Stomach smooth muscle (tissue), 2 donors: Measurements from ENCODE around the gene MDFI.

ENCODE experiments used
- H3K27ac ChIP-seq: one replicate; pipeline ENCODE4 v1.7.0; 2013; ENCODE audit warnings: mild to moderate bottlenecking, low read length, inconsistent platforms
- H3K27me3 ChIP-seq, 2 donors: one replicate each; pipeline ENCODE4 v1.7.0; 2013; ENCODE audit warnings: low read length in 2 of 2; ENCODE audit not compliant: insufficient read depth in 2 of 2, control insufficient read depth in 1 of 2
- H3K36me3 ChIP-seq, 2 donors: one replicate each; pipeline ENCODE4 v1.7.0; 2013; ENCODE audit warnings: low read length in 2 of 2; ENCODE audit not compliant: control insufficient read depth in 2 of 2, insufficient read depth in 2 of 2
- H3K4me1 ChIP-seq: one replicate; pipeline ENCODE4 v1.7.0; 2013; ENCODE audit warnings: low read length; ENCODE audit not compliant: control insufficient read depth, insufficient read depth
- H3K4me3 ChIP-seq, 2 donors: one replicate each; pipeline ENCODE4 v1.7.0; 2013; ENCODE audit warnings: low read length in 2 of 2
- H3K9ac ChIP-seq, 2 donors: one replicate each; pipeline ENCODE4 v1.7.0; 2013; ENCODE audit warnings: low read length in 2 of 2, mild to moderate bottlenecking in 1 of 2
- H3K9me3 ChIP-seq, 2 donors: one replicate each; pipeline ENCODE4 v1.7.0; 2013; ENCODE audit warnings: low read length in 2 of 2; ENCODE audit not compliant: control insufficient read depth in 2 of 2
- donor health status: healthy.
- donor health status: Pancreatic carcinoma.

MDFI gene

DNA sequence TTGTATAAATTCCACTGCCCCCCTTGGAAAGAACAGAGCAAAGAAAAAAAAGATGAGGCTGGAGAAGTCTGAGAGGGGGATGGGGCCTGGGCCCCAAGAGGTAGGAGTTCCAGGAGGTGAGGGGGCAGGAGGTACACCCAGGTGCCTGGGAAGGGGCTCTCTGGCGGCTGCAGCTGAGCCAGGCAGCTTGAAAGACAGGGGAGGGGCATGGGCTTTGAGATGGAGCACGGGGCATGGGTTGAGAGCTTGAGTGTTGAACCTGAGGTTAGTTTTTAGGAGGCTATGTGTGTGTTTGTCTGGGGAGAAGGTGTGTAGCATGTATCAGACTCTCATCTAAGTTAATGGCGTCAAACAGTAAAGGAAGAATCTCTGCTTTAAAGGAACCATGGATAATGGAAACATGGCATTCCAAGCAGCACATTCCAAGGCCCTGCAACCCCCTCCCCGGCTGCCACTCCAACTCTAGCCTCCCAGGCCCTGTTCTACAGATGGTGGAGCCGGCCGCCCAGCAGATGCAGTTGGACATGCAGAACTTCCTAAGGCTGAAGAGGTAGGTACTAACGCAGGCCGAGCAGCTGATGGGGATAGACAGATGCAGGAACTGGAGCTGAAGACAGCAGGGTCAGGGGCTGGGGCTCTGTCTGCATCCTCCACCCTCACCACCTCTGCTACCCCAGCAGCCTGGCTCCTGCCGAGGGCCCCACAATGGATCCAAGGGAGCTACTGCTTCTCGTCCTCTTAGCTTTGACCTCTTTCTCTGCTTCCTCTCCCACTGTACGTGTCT is 42.1 kb downstream of the MDFI start:
- no peak overlapping the region for H3K4me3 ChIP-seq
- H3K27me3 ChIP-seq, result no peaks in the 10 kb centered on the region
- H3K27ac ChIP-seq, result no peak overlapping the region
- peaks cover 20% of the 10 kb centered on the region for H3K4me1 ChIP-seq
- no peak overlapping the region for H3K9ac ChIP-seq
- no peaks in the 10 kb centered on the region for H3K9me3 ChIP-seq
- peaks cover 4 to 8% of the 10 kb centered on the region in 2 donors for H3K36me3 ChIP-seq

DNA sequence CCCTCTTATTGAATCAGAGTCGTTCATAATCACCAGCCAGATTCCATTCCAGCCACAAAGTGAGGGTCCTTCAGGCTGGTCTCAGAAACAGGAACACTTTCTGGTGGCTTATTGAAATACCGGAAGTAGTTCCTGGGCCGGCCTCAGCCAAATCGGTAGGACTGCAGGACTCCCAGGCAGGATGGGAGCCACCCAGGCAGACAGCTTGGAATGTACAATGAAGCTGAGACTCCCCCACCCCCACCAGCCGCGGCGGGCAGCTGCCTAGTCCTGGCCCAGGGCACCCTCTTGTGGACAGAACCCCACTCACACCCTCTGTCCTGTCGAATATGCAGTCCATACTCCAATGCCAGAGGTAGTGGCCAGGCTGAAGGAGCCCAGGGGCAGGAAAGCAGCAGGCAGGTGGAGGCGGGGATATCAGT is 43.8 kb downstream of the MDFI start:
- Histone ChIP-seq H3K27ac (no peak overlapping the region), H3K36me3 (peaks cover 15 to 21% of the 10 kb centered on the region in 2 donors), H3K4me1 (peaks cover 20% of the 10 kb centered on the region), H3K9me3 (no peaks in the 10 kb centered on the region), H3K9ac (no peak overlapping the region), H3K4me3 (no peak overlapping the region), H3K27me3 (no peaks in the 10 kb centered on the region)

DNA sequence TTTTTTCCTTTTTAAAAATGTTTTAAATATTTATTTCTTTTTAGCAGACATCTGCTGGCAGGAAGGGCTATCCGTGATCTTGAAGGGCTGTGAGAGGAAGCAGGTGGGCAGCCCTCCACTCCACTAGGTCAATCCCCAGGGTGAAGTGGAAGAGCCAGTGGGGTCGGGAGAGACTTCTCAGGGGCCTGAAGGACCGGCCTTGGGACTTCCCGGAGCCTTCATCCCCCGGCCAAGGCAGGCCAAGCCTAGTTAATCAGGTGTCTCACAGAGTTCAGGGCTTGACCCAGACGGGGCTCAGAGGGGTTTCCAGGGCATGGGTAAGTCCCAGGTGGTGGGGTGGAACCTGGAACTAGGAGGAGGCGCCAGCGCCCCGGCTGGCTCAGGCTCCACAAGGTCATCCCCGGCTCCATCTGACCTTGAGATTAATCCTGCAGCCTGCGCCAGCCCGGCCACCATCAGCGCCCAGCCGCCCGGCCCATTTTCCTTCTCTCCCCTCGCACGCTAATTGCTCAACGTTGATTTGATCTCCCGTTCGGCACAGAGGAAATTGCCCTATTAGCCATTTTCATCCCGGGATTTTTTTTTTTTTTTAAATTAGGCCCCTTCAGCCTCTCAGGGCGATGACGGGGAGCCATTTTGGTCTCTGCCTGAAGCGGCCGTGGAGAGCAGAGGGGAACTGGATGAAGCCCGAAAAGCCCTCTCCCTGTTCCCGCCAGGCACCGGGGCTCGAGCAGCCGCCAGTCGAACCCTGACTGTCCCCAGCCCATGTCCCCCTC is 44.4 kb downstream of the MDFI start:
- peak overlapping the region; percentile 62 to 68 for H3K9ac ChIP-seq
- H3K27me3 ChIP-seq, result no peaks in the 10 kb centered on the region
- peaks cover 20% of the 10 kb centered on the region for H3K4me1 ChIP-seq
- H3K27ac ChIP-seq, result peak overlapping the region; percentile 24
- no peaks in the 10 kb centered on the region for H3K9me3 ChIP-seq
- peaks cover 17 to 27% of the 10 kb centered on the region in 2 donors for H3K36me3 ChIP-seq
- H3K4me3 ChIP-seq, result peak overlapping the region; percentile 56 to 69

DNA sequence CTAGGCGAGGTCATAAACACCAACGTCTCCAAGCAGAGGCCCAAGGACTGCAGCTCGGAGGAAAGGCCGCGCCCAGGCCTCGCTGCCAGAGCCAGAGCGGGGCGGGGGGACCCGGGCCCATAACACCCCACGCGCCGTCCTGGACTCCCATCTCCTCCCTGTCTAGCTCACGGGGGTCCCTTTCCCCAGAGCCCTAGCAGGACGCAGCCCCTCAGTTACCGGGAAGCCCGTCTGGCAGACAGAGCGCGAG is 44.9 kb downstream of the MDFI start:
- peak overlapping the region; percentile 62 to 68 for H3K9ac ChIP-seq
- peak overlapping the region; percentile 56 to 69 for H3K4me3 ChIP-seq
- H3K4me1 ChIP-seq, result peaks cover 20% of the 10 kb centered on the region
- H3K27me3 ChIP-seq, result no peaks in the 10 kb centered on the region
- H3K27ac ChIP-seq, result peak overlapping the region; percentile 24
- H3K9me3 ChIP-seq, result no peaks in the 10 kb centered on the region
- H3K36me3 ChIP-seq, result peaks cover 17 to 32% of the 10 kb centered on the region in 2 donors

DNA sequence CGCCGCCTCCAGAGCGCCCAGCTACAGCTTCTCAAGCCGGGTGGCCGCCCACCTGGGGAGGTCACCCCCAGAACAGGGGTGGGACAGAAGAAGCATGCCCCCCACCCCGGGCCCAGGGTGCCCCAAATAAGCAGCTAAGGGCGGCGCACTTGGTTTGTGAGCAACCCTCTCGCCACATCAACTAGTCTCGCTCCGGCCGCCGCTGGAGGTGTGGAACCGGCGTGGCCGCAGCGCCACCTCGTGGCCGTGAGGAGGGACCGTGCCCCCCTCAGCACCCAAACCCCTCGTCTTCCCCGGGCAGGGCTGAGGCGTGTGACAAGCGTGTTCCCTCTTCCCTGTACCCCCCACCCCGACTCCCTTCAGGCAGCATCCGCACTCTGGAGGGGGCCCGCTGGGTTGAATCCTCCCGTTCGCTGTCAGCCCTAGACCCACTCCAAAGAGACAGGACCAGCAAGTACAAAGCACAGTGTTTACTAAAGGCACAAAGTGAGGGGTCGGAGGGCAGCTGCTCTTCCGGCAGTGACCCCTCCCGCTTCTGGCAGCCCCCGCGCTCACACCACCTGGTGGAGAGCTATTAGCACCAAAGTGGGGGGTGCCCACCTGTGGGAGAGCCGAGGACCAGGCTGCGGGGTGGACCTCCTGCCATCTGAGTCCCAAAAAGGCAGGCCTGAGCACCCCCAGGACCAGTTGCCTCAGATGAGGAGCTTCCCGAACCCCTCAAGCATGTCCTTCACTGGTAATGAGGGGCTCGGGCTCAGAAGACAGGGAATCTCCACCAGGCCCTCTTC is 45.4 kb downstream of the MDFI start:
- Histone ChIP-seq H3K27me3 (no peaks in the 10 kb centered on the region), H3K4me3 (peak overlapping the region; percentile 56 to 69)

DNA sequence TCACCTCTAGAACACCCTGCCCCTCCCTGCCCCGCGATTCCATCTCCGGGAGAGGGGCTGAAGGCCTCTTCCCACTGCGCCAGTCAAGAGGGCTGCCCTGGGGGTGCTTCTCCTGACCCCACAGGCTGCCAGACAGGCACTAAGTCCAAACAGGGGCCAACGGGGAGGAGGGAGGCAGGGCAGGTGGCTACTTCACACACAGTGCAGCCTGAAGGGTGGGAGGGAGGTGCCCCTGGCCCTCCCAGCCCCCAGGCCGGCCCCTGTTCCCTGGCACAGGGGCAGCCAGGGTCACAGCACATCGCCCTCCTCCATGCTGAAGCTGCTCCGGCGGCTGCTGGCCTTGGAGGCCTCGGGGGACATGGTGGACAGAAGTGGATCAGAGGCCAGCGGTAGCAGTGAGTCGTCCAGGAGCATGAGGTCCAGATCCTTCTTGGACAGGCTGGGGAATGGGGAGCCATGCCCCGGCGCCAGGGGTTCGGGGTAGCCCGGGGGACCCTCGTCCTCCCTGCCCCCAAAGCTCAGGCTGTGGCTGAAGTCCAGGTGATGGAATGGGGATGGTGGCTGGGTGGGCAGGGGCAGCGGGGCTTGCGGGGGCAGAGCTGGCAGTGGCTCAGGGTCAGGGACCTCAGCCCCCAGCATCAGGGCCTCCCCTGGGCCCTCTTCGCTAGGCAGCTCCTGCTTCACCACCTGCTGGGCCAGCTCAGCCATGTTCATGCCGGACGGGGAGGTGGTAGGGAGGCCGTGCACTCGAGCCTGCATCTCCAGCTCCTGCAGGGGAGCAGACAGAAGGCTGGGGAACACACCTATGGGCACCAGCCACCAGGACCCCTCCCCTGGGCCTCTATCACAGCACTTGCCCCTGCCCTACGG is 46.3 kb downstream of the MDFI start:
- Histone ChIP-seq H3K4me1 (peaks cover 20% of the 10 kb centered on the region), H3K9ac (no peak overlapping the region), H3K9me3 (no peaks in the 10 kb centered on the region), H3K27me3 (no peaks in the 10 kb centered on the region), H3K36me3 (peaks cover 24 to 36% of the 10 kb centered on the region in 2 donors), H3K27ac (no peak overlapping the region), H3K4me3 (no peak overlapping the region)

More for the DNA sequence above, 45.4 kb downstream of the MDFI start:
- H3K9me3 ChIP-seq, result no peaks in the 10 kb centered on the region
- H3K27ac ChIP-seq, result peak overlapping the region; percentile 24
- peaks cover 20% of the 10 kb centered on the region for H3K4me1 ChIP-seq
- peaks cover 17 to 36% of the 10 kb centered on the region in 2 donors for H3K36me3 ChIP-seq
- H3K9ac ChIP-seq, result peak overlapping the region; percentile 62 to 68

DNA sequence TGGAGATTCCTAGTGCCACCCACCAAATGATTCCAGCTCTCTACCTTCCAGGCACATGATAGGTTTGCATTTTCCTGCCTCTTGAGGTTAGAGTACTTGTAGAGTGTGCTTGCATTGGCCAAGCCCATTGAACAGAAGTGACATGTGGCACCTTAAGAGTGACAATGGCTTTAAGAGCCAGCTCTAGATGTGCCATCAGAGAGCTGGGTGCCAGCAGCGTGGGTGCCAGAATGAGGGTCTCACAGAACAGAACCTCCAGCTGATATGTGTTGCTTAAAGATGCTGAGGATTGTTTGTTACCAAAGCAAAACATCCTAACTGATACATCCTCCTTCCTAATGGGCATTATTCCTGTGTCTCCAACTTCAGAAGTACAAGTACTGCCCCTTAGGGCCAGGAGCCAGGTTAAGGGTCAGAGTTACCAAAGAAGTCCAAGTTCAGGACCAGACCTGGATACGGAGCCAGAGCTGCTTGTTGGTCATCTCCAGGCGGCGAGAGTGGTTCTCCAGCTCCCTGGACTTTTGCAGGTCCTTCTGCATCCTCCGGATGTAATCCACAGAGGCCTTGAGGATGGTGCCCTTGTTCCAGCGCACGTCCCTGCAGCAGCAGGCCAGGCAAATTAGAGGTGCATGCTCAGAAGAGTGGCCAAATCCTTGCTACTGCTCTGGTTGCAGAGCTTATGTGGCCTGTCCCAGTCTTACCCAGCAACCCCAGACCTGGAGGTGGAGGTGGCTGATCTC is 47.5 kb downstream of the MDFI start:
- Histone ChIP-seq H3K4me3 (no peak overlapping the region), H3K36me3 (peaks cover 31 to 43% of the 10 kb centered on the region in 2 donors), H3K27me3 (no peaks in the 10 kb centered on the region), H3K9ac (no peak overlapping the region), H3K27ac (no peak overlapping the region), H3K9me3 (no peaks in the 10 kb centered on the region), H3K4me1 (peaks cover 20% of the 10 kb centered on the region)

DNA sequence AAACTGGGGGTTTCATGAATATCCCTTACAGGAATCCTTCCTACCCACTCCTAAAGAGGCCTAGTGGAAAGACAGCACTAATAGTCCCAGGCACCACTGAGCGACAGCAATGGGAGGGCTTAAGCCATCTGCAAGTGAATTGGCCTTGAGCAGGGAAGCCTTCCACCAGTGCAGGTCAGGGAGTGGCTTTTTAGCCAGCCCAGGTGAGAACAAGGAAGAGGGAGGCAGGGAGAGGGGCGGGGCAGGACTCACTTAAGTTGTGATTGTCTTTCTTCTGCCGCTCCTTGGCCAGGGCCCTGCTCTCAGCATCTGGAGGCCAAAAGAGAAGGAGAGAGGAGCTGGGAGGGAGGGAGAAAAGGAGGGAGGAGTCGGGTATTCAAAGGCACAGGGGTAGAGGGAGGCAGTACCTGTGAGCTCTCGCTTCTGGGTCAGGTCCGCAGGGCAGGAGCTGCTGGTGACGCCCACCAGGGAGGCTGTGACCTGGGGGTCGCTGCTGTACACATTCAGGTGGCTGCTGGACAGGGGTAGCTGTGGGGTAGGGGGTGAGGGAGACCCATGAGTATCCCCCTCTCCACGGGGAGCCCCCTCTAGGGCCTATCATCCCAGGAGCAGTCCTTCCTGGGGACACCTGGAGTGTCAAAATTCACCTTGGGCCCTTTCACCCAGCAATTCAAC is 49.4 kb downstream of the MDFI start:
- Histone ChIP-seq H3K9ac (peak overlapping the region in 1 of 2 donors; percentile 21), H3K27ac (no peak overlapping the region), H3K36me3 (peaks cover 31 to 45% of the 10 kb centered on the region in 2 donors)

DNA sequence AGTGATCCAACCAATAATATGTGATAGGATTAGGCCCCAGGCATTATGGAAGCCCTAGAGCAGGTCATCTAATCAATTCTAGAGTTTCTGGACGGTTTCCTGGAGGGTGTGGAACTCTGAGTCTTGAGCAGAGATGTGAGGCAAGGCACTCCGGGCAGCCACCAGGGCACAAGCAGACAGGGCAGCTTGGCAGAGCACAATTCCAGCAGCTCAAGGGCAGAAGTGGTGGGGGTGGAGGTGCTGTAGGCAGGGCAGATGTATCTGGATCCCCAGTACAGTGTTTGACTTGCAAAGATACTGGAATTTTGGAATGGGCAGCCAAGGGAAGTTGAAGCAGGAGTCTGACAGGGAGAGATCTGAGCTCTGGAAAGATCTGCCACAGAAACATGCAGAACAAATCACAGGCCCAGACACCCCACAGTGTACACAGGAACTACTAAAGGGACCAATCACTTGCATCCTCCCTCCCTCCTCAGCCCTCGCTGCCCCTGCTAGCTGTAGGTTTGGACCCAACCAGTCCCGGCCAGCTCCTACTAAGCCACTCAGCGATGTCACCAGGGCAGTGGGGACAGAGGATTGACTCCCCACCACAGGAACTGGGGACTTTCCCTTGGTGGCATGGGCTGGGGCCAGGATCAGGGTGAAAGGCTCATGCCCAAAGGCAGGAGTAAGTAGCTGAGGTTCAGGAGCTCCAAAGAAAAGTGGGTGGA is 50.1 kb downstream of the MDFI start:
- no peaks in the 10 kb centered on the region for H3K9me3 ChIP-seq
- no peaks in the 10 kb centered on the region for H3K27me3 ChIP-seq
- no peak overlapping the region for H3K27ac ChIP-seq
- H3K36me3 ChIP-seq, result peaks cover 31 to 45% of the 10 kb centered on the region in 2 donors
- peaks cover 6% of the 10 kb centered on the region for H3K4me1 ChIP-seq
- no peak overlapping the region for H3K4me3 ChIP-seq
- H3K9ac ChIP-seq, result no peak overlapping the region

More for the DNA sequence above, 49.4 kb downstream of the MDFI start:
- no peak overlapping the region for H3K4me3 ChIP-seq
- peaks cover 13% of the 10 kb centered on the region for H3K4me1 ChIP-seq
- H3K9me3 ChIP-seq, result no peaks in the 10 kb centered on the region
- no peaks in the 10 kb centered on the region for H3K27me3 ChIP-seq
